Dedifferentiated amniotic fluid mesenchymal stem cell (primary cell): ENCODE results near the gene TBC1D5.
"Not testable (repeated sequence)": the region's sequence is repeated elsewhere in the genome, so short reads cannot be mapped to it uniquely, and the experiment has no call there.

ENCODE experiments used
- DNase-seq: peaks from one replicate; pipeline ENCODE4 v3.0.0-alpha.2; 2016; ENCODE audit errors: extremely low spot score

Gene TBC1D5

DNA sequence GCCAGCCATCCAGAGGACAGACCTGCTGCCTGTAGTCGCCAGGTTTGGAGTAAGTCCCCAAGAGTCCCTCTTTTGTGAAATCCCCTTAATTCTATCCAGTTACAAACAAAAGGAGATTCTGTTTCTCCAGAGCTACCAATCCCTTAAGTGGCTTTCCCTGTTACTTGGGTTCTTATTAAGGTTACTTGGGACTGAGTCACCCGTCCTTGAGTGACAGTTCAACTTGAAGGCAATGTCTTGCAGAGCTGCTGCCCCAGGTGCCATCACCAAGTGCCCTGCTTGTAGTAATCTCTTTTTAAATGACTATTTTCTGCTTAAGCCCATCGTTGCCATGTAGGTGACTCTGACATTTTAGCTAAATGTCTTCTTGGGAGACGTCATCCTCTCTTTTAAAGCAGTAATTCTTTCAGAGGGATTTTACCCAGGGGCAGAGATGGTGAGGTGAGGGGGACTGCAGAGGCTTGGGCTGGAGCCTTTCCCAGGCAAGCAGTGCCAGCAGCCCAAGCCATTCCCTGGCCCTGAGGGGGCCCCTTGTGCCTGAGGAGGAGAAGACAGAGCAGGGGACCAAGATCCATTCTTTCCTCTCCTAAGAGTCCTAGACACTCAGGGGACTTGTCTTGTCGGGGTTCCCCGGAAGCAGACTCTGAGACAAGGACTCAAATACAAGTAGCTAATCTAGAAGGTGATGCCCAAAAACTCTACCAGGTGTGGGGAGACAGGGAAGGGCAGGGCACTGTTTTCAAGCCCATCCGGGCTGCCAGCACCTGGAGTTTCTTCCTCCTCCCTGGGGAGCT lies 604.0 kb downstream of the TBC1D5 start:
- no peak for DNase-seq

DNA sequence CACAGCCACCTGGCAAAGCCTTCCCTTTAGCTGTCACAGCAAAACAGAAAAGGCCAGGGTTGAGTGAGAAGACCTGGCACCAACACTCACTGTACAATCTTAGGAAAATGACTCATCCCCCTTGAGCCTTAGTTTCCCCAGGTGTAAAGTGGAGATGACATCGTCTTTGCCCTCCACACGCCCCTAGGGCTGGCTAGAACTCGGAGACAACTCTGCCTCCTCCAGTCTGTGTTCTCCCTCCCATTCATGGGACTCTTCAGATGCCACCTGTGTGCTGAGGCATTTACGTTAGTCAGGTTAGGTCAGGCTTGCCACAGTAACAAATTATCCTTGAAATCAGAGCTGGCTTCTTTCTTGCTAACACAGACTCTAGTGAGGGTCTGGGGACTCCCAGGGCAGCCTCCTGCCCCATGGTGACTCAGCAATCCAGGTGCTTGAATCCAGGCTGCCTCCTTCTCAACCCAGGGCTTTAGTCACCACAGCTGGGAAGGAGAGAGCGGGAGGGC lies 605.1 kb downstream of the TBC1D5 start:
- DNase-seq = no peak

DNA sequence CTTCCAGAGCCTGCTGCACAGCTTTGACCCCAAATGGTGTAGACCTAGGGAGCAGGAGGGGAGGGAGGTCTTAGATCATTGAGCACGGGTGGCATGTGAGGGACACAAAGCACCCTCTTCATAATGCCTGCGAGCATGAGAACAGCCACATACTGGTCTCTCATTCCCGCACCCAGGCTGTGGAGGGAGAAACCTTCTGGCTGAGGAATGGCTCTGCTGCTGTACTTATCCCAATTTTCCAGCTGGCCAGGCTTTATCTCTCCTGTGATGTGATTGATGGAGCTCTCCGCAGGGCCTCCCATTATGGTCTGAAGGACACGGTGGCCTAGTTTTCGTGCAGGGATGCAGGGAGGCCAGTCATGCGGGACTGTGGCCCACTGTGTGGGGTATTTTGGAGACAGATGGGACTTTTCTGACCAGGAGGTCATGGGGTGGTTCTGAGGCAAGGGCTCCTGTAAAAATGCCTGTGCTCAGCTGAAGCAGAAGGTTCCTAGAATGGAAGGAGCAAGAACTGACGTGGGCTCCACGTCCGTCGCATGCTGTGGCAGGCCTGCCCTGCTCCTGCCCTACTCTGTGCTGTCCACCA lies 606.2 kb downstream of the TBC1D5 start:
- no peak for DNase-seq

GRCh38 chr3:17135696-17136095 lies 606.7 kb downstream of the TBC1D5 start:
- DNase-seq = no peak

DNA sequence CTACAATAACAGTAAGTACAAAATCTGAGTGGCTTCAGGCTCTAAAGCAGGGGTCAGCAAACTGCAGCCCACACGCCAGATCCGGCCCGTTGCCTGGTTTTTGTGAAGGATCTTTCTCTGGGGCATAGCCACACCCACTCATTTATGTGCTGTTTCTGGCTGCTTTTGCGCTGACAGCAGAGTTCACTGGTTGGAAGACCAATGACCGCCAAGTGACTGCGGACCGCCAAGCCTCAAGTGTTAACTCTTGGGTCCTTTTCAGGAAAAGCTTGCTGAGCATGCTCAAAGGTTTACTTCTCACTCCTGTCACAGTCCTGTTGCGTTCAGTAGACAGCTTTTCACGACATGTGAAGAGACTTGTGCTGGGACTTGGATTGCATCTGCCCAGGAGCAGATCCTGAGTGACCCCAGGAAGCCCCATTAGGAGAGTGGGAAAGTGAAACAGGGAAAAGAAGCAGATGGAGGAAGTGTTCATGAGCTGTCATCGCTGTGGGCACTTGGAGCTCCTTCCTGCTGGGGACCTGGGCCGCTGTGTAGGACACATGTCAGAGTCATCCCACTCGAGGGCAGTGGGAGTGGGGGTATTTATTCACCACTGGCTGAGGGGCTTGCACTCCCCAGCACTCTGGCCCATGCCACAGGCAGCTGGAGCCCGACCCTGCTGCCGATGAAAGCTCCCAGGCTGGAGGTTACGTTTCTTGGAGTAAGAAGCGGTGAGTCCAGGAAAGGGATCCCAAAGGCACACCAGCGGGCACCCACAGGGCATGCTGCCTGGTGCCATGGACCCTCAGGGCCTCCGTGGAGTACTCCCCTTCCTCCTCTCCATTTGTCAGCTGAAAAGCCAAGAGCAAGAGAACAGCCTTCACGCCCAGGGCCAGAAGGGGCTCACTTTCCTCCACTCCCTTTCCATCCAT lies 608.5 kb downstream of the TBC1D5 start:
- no peak for DNase-seq

- DNase-seq = no peak
Observed at GRCh38 chr3:17132286-17133115, 609.9 kb downstream of the TBC1D5 start.

DNA sequence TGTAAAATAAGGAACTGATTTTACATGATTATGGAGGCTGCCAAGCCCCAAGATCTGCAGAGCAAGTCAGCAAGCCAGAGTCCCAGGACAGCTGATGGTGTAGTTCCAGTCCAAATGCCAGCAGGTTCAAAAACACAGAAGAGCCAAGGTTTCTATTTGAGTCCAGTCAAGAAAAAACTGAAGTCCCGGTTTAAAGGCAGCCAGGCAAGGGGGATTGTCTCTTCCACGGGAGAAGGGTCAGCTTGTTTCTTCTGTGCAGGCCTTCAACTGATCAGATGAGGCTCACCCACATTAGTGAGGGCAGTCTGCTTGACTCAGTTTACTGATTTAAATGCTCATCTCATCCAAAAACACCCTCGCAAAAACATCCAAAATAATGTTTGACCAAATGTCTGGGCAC lies 611.5 kb downstream of the TBC1D5 start:
- DNase-seq = no peak

GRCh38 chr3:17129556-17129955 lies 612.9 kb downstream of the TBC1D5 start:
- DNase-seq = no peak

GRCh38 chr3:17128671-17129070 lies 613.8 kb downstream of the TBC1D5 start:
- DNase-seq = not testable (repeated sequence)

GRCh38 chr3:17125738-17126442 lies 616.5 kb downstream of the TBC1D5 start:
- DNase-seq = no peak

GRCh38 chr3:17122758-17123157 lies 619.7 kb downstream of the TBC1D5 start:
- no peak for DNase-seq

DNA sequence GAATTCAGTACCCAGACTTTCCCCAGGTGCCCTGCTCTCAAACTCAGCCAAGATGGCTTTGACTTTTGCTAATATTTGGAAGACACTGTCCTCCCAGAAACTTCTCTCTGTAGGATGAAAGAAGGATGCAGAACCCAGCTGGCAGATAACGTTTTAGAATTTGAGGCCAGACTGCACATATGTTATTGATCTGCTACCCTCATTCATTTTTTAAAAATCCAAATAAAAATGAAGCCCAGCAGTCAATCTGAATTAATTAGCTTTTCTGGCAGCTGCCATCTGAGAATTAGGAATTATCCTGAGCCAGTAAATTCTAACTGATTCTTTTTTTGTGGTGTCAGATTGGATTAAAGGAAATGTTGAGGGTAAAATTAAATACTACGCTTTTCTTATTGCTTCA lies 621.1 kb downstream of the TBC1D5 start:
- no peak for DNase-seq

GRCh38 chr3:17120115-17120514 lies 622.3 kb downstream of the TBC1D5 start:
- DNase-seq = no peak

DNA sequence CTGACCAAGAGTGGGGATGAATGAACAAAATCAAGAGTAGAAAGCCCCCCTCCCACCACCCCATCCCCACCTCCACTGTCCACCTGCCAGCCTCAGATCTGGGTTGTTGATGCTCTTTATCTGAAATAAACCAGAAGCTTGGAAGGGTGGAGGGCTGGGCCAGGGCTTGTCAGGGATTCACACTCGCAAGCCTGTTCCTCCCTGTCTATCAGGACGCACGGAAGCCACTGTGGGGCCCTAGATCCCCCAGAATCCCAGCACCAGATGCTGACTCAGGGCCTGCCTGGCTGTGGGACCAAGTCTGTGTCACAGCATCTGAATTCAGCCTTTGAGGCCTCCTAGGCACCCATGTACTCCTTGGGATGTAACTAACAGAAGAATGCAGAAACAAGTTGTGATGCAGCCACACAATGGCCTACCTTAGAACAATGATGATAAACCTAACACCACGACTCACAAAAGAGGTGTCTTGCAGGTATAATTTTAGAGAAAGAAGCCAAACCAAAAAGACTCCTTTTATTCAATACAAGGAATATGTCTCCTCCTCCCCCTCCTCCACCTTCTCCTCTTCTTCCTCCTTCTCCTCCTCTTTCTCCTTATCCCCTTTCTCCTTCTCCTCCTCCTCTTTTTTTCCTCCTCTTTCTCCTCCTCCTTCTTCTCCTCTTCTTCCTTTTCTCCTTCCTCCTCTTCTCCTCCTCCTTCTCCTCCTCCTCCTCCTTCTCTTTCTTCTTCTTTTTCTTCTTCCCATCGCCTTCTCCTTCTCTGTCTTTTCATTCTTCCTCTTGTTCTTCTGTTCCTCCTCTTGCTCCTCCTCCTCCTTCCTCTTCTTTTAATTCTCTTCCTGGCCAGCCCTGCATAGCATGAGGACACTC lies 623.0 kb downstream of the TBC1D5 start:
- DNase-seq = no peak

DNA sequence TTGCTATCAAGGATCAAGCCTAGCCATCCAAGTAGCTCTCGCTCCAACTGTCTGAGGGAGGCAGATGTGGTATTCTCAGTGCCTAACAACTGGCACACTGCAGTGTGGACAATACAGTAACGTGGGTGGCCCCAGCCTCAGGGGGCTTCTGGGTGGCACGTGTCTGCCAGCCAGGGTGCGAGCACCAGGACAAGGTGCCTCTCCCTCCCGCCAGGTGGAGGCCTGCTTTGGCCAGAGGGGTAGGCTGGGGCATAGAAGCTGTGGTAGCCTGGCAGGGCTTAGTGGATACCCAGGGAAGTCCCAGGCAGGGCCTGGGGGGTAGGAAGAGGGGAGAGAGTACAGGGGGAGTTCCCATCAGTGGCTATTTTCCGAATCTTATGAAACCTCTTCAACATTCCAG lies 623.7 kb downstream of the TBC1D5 start:
- DNase-seq = no peak

- DNase-seq = no peak
Observed at GRCh38 chr3:17116007-17116600, 626.3 kb downstream of the TBC1D5 start.

DNA sequence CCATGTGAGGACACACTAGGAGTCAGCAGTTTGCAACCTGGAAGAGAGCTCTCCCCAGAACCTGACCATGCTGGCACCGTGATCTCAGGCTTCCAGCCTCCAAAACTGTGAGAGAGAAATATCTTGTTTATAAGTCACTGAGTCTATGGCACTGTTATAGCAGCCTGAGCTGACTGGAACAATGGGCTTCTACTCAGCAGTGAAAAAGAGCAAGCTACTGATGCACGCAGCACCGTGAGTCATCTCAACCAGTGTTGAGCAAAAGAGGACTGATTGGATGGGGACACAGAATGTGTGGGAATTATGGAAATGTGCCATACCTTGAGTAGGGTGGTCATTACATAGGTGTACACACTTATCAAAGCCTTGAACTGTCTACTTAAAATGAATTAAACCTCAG lies 627.2 kb downstream of the TBC1D5 start:
- DNase-seq = no peak

DNA sequence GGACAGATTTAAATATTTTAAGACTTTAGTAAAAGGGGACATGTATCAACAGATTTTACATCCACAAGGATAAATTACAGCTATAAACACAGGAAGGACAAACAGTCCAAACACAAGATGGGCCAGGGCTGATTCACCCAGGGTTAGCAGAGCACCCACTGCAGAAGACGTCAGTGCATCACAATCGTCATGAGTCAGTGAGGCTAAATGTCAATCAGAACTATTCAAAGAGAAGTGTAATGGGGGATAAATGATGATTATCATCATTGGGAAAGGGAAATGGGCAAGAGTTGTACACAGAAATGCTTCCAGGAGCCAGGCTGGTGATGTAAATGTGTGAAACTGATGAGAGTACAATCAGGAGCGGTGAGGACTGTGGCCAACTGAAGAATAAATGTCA lies 630.8 kb downstream of the TBC1D5 start:
- DNase-seq = no peak

DNA sequence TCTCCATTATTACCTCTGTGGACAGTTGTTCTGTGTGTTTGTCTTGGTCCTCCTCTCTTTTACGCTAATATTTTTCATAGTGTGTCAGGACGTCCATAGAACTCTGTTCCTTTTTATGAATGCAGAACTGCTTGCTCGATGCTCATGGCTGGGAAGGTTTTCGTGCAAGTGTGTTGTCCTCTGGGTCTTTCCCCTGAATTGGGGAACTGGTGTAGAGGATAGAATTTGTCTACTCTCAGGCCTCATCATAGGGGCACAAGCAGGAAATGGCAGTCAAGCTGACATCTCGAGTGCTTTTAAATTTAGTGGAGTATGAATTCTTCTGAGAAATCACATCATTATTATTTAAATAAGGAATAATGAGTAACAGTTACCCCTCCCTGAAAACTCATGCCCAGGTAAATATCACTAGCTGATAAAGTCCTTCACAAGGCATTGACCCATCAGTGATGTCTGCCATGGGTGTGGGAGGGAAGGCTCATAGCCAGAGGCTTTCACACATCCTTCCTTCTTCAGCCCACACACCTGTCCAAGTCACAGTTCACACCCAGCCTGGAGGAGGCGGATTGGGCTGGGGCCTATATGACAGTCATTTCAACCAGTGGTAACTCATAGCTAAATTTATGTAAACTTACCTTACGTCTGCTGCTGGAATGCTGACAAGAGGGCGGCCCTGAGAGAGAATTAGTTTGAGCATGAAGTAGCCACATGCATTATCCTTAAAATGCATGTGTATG lies 631.6 kb downstream of the TBC1D5 start:
- DNase-seq = no peak
